HepG2 (cell line): ENCODE data around the gene CNPY4. TPM values are rescaled to one million over a fixed set of nuclear protein-coding genes. Genes with fewer than 3 reads are reported as not detected.

Source experiments
- AGO1 ChIP-seq: fragments of 200-400 bp; formaldehyde crosslinking; IDR thresholded peaks from 2 replicates; pipeline ENCODE4 v1.6.1; 2017; ENCODE audit warnings: mild to moderate bottlenecking, low read depth, low read length, moderate library complexity; ENCODE audit not compliant: poor library complexity, severe bottlenecking
- ARNT2 ChIP-seq: sonication (generic); formaldehyde crosslinking; IDR thresholded peaks from 2 replicates; pipeline ENCODE4 v1.8.0; 2022; ENCODE audit warnings: mild to moderate bottlenecking, low read depth, missing genetic modification reagents, moderate library complexity
- FOXO4 ChIP-seq: sonication (generic); formaldehyde crosslinking; conservative IDR thresholded peaks from 2 replicates; pipeline ENCODE4 v1.8.1; 2023; ENCODE audit warnings: missing genetic modification reagents
- HMGXB4 ChIP-seq, 2 experiments: sonication (generic) in 1 of 2; formaldehyde crosslinking in 1 of 2; IDR thresholded peaks; 2 replicates each; pipeline versions ENCODE4 v1.4.0 to v1.6.1; 2018 to 2020; ENCODE audit warnings: missing genetic modification reagents in 2 of 2, borderline replicate concordance in 1 of 2, low read depth in 1 of 2, mild to moderate bottlenecking in 1 of 2, missing biosample characterization in 1 of 2
- HNRNPH1 ChIP-seq: fragments of 200-400 bp; formaldehyde crosslinking; optimal IDR thresholded peaks from 2 replicates; pipeline ENCODE3; 2017; ENCODE audit warnings: mild to moderate bottlenecking, low read depth, low read length
- KIAA2018 ChIP-seq: sonication (generic); formaldehyde crosslinking; IDR thresholded peaks from 2 replicates; pipeline ENCODE4 v1.5.0; 2020; ENCODE audit warnings: mild to moderate bottlenecking, missing genetic modification reagents, borderline replicate concordance
- KLF15 ChIP-seq: sonication (generic); formaldehyde crosslinking; IDR thresholded peaks from 2 replicates; pipeline ENCODE4 v1.8.1; 2023; ENCODE audit warnings: borderline replicate concordance, mild to moderate bottlenecking, inconsistent platforms, missing genetic modification reagents, mixed read lengths
- NCOR1 ChIP-seq: fragments of 200-600 bp; sonication (generic); IDR thresholded peaks from 2 replicates; pipeline ENCODE4 v1.7.0; 2017; ENCODE audit warnings: antibody characterized with exemption, low read length, borderline replicate concordance
- POGZ ChIP-seq: sonication (generic); formaldehyde crosslinking; IDR thresholded peaks from 2 replicates; pipeline ENCODE4 v1.4.0; 2020; ENCODE audit warnings: mild to moderate bottlenecking, missing genetic modification reagents
- TERF1 ChIP-seq: sonication (generic); formaldehyde crosslinking; IDR thresholded peaks from 2 replicates; pipeline ENCODE4 v1.8.0; 2022; ENCODE audit warnings: mild to moderate bottlenecking, missing genetic modification reagents, moderate library complexity
- ZNF383 ChIP-seq: sonication (generic); formaldehyde crosslinking; IDR thresholded peaks from 2 replicates; pipeline ENCODE4 v1.4.0; 2020; ENCODE audit warnings: missing genetic modification reagents, mild to moderate bottlenecking, borderline replicate concordance
- ZNF709 ChIP-seq: sonication (generic); formaldehyde crosslinking; IDR thresholded peaks from 2 replicates; pipeline ENCODE4 v1.5.0; 2020; ENCODE audit warnings: mild to moderate bottlenecking, missing genetic modification reagents
- ZNF891 ChIP-seq: sonication (generic); formaldehyde crosslinking; IDR thresholded peaks from 2 replicates; pipeline ENCODE4 v1.5.0; 2020; ENCODE audit warnings: mild to moderate bottlenecking, missing genetic modification reagents
- polyA plus RNA-seq, 8 experiments: library from polyadenylated mRNA; depleted of rRNA in 3 of 8; stranded (reverse) in 7 of 8; unstranded in 1 of 8; fragments of >200 nt; fragmentation: Illumina TruSeq in 4 of 8; extraction: Trizol in 4 of 8; gene quantifications; 2 replicates each; pipeline versions ENCODE4 v1.2.1 to v1.2.3, GENCODE V29; 2011 to 2016; ENCODE audit warnings: low read depth in 4 of 8, missing spikeins in 1 of 8, mixed read lengths in 1 of 8; ENCODE audit not compliant: insufficient read depth in 1 of 8
- total RNA-seq, 5 experiments: library from RNA; depleted of rRNA; stranded (reverse); fragments of >200 nt; fragmentation: Illumina TruSeq; extraction: Trizol; gene quantifications; 2 replicates each; pipeline ENCODE4 v1.2.3, GENCODE V29; 2016; ENCODE audit warnings: low read depth in 1 of 5

CNPY4 gene
- total and polyA plus RNA-seq, 2 of the 13 experiments (the other 11 are each of a cell fraction or from before 2014, with no cell fraction given): 6.2 to 12.7 TPM

GRCh38 chr7:100081535-100082102, 37.8 kb upstream of the CNPY4 start, which contains the start of gene ZNF3 (continued):
- TF ChIP-seq ARNT2 (CRISPR knock-in tag) (peak; percentile 86), TERF1 (CRISPR knock-in tag) (no peak), POGZ (CRISPR knock-in tag) (peak; percentile 86), NCOR1 (peak; percentile 45; the same call in 1 of the 2 replicates), HNRNPH1 (no peak), KLF15 (peak; percentile 74; the same call in 1 of the 2 replicates), ZNF891 (peak; percentile 85), FOXO4 (CRISPR knock-in tag) (0 out of 2 replicates have a peak, but pooled peaks have one; percentile 30), ZNF709 (CRISPR knock-in tag) (peak; percentile 66; the same call in 1 of the 2 replicates), HMGXB4 (CRISPR knock-in tag; IDR thresholded peaks at IDR 0.05; ENCODE audit: borderline replicate concordance in 1 of 2, low read depth in 1 of 2) (peak; percentile 88 to 95), KIAA2018 (CRISPR knock-in tag) (no peak), ZNF383 (CRISPR knock-in tag) (no peak; the same call in 1 of the 2 replicates), AGO1 (peak; percentile 47)
